ENCODE results near the gene ZNF511. TPM values are rescaled to one million over a fixed set of nuclear protein-coding genes. Genes with fewer than 3 reads are reported as not detected.

ZNF511 gene
- total and polyA plus RNA-seq, 4 donors, result 13.7 to 31.8 (median 24.2) TPM

GRCh38 chr10:133277993-133278576, 30.6 kb upstream of the ZNF511 start:
- Histone ChIP-seq H3K4me1 (ENCODE audit: control insufficient read depth in 4 of 4, insufficient read depth in 4 of 4, low read length in 3 of 4) (peaks cover 12 to 36% (median 27%) of the 10 kb centered on the region in 4 donors), H3K27me3 (ENCODE audit: control insufficient read depth in 4 of 4, insufficient read depth in 4 of 4, low read length in 3 of 4) (no peaks in the 10 kb centered on the region), H3K36me3 (ENCODE audit: control insufficient read depth in 4 of 4, insufficient read depth in 3 of 4, low read depth in 1 of 4, low read length in 3 of 4) (peaks cover 9 to 30% (median 14%) of the 10 kb centered on the region in 4 donors), H3K9ac (ENCODE audit: low read depth in 1 of 2, low read length in 2 of 2) (no peak overlapping the region), H3K27ac (ENCODE audit: low read depth in 1 of 2, low read length in 2 of 2) (peak overlapping the region; percentile 64 to 84), H3K4me3 (ENCODE audit: low read depth in 1 of 3, low read length in 3 of 3) (no peak overlapping the region), H3K9me3 (ENCODE audit: control insufficient read depth in 4 of 4, low read length in 3 of 4) (no peaks in the 10 kb centered on the region)
- 48% methylated on average over 12 of the region's 12 CpGs for WGBS
- TF ChIP-seq FOXA1 (IDR thresholded peaks at IDR 0.05) (no peak), HNF4A (conservative IDR thresholded peaks at IDR 0.05) (peak; percentile 61 to 79), SP1 (IDR thresholded peaks at IDR 0.05) (peak; percentile 54), NR2F2 (IDR thresholded peaks at IDR 0.05) (no peak), HNF4G (IDR thresholded peaks at IDR 0.05) (no peak), RXRA (IDR thresholded peaks at IDR 0.05) (peak; percentile 32 to 65)
- no peak for DNase-seq (ENCODE audit: low spot score)

GRCh38 chr10:133278577-133279265, 30.0 kb upstream of the ZNF511 start:
- H3K9ac ChIP-seq (ENCODE audit: low read depth in 1 of 2, low read length in 2 of 2), result peak overlapping the region in 1 of 2 donors; percentile 17
- no peak overlapping the region for H3K4me3 ChIP-seq (ENCODE audit: low read depth in 1 of 3, low read length in 3 of 3)
- 56% methylated on average over 19 of the region's 19 CpGs for WGBS
- no peaks in the 10 kb centered on the region for H3K9me3 ChIP-seq (ENCODE audit: control insufficient read depth in 4 of 4, low read length in 3 of 4)
- TF ChIP-seq FOXA2 (IDR thresholded peaks at IDR 0.05) (peak; percentile 48), ZBTB33 (IDR thresholded peaks at IDR 0.05) (no peak)
- peak; percentile 69 for DNase-seq (ENCODE audit: low spot score)
- peaks cover 11 to 37% (median 18%) of the 10 kb centered on the region in 4 donors for H3K36me3 ChIP-seq (ENCODE audit: control insufficient read depth in 4 of 4, insufficient read depth in 3 of 4, low read depth in 1 of 4, low read length in 3 of 4)
- peak overlapping the region; percentile 64 to 84 for H3K27ac ChIP-seq (ENCODE audit: low read depth in 1 of 2, low read length in 2 of 2)
- no peaks in the 10 kb centered on the region for H3K27me3 ChIP-seq (ENCODE audit: control insufficient read depth in 4 of 4, insufficient read depth in 4 of 4, low read length in 3 of 4)
- peaks cover 12 to 36% (median 27%) of the 10 kb centered on the region in 4 donors for H3K4me1 ChIP-seq (ENCODE audit: control insufficient read depth in 4 of 4, insufficient read depth in 4 of 4, low read length in 3 of 4)

- DNase-seq (ENCODE audit: low spot score), result no peak
- no peak for TF ChIP-seq NR2F2 (IDR thresholded peaks at IDR 0.05)
- TF ChIP-seq TAF1 (conservative IDR thresholded peaks at IDR 0.05), result no peak
- no peak for TF ChIP-seq ATF3 (IDR thresholded peaks at IDR 0.05)
- TF ChIP-seq YY1 (IDR thresholded peaks at IDR 0.05), result no peak
- TF ChIP-seq CTCF (IDR thresholded peaks at IDR 0.05; ENCODE audit: low read depth, low read length, missing input control), result no peak
- no peak for TF ChIP-seq HNF4G (IDR thresholded peaks at IDR 0.05)
- no peak for TF ChIP-seq REST (IDR thresholded peaks at IDR 0.05)
- no peak for TF ChIP-seq RXRA (IDR thresholded peaks at IDR 0.05)
- no peak for TF ChIP-seq SP1 (IDR thresholded peaks at IDR 0.05)
- TF ChIP-seq EGR1 (IDR thresholded peaks at IDR 0.05; ENCODE audit: low read depth in 2 of 2), result no peak
- TF ChIP-seq JUND (IDR thresholded peaks at IDR 0.05), result no peak
- TF ChIP-seq MAX (IDR thresholded peaks at IDR 0.05), result no peak
- TF ChIP-seq RAD21 (IDR thresholded peaks at IDR 0.05), result no peak
- TF ChIP-seq GABPA (IDR thresholded peaks at IDR 0.05 in 1 of 2, conservative IDR thresholded peaks at IDR 0.05 in 1 of 2), result no peak
Measured at GRCh38 chr10:133279326-133280226, 29.1 kb upstream of the ZNF511 start.

More at GRCh38 chr10:133279326-133280226, 29.1 kb upstream of the ZNF511 start:
- no peak overlapping the region for H3K4me3 ChIP-seq (ENCODE audit: low read depth in 1 of 3, low read length in 3 of 3)
- 84% methylated on average over 24 of the region's 24 CpGs for WGBS
- H3K27me3 ChIP-seq (ENCODE audit: control insufficient read depth in 4 of 4, insufficient read depth in 4 of 4, low read length in 3 of 4), result no peaks in the 10 kb centered on the region
- peak overlapping the region; percentile 64 to 84 for H3K27ac ChIP-seq (ENCODE audit: low read depth in 1 of 2, low read length in 2 of 2)
- H3K9me3 ChIP-seq (ENCODE audit: control insufficient read depth in 4 of 4, low read length in 3 of 4), result no peaks in the 10 kb centered on the region
- no peak overlapping the region for H3K9ac ChIP-seq (ENCODE audit: low read depth in 1 of 2, low read length in 2 of 2)
- peaks cover 12 to 36% (median 27%) of the 10 kb centered on the region in 4 donors for H3K4me1 ChIP-seq (ENCODE audit: control insufficient read depth in 4 of 4, insufficient read depth in 4 of 4, low read length in 3 of 4)
- peaks cover 16 to 45% (median 25%) of the 10 kb centered on the region in 4 donors for H3K36me3 ChIP-seq (ENCODE audit: control insufficient read depth in 4 of 4, insufficient read depth in 3 of 4, low read depth in 1 of 4, low read length in 3 of 4)
